ENCODE data around the gene SLC9A9.

The SLC9A9 gene

DNA sequence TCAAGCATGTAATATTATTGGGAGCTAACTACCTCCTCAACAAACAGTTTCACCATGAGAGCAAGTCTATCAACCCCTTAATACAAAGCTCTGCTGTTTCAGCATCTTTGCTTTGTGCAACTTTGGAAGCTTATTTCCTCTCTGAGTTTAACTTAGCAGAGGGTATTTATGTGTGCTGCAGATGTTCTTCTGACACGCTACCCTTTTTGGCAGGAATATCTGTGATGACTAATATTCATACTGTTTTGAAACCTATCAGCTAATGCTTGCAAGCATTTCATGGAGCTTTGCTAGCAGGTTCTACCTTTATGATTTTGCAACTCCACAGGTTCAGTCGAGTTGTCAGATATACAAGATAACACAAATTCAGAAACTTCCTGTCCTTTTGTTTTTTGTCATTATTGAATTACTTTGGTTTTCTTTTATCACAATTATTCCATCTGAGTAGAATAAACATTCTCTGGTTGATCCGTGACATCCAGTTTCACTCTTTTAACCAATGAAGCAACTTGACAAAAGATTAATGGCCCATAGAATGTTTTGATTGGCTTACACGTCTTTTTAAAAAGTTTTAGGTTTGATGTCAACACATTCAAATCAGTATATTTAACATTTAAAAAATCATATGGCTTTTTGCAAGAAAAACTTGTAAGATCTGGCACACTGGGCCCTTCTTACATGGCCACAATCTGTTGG, 1.7 kb upstream of the SLC9A9 start:
- ATAC-seq: no peak
- no peak for TF ChIP-seq ZC3H10 (CRISPR knock-in tag; IDR thresholded peaks at IDR 0.05)
- TF ChIP-seq PPARA (CRISPR knock-in tag; IDR thresholded peaks at IDR 0.05; ENCODE audit: borderline replicate concordance): no peak
- TF ChIP-seq, protein P1, sequence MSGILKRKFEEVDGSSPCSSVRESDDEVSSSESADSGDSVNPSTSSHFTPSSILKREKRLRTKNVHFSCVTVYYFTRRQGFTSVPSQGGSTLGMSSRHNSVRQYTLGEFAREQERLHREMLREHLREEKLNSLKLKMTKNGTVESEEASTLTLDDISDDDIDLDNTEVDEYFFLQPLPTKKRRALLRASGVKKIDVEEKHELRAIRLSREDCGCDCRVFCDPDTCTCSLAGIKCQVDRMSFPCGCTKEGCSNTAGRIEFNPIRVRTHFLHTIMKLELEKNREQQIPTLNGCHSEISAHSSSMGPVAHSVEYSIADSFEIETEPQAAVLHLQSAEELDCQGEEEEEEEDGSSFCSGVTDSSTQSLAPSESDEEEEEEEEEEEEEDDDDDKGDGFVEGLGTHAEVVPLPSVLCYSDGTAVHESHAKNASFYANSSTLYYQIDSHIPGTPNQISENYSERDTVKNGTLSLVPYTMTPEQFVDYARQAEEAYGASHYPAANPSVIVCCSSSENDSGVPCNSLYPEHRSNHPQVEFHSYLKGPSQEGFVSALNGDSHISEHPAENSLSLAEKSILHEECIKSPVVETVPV (CRISPR knock-in tag; IDR thresholded peaks at IDR 0.05): no peak
- no peak for TF ChIP-seq GLIS3 (CRISPR knock-in tag; IDR thresholded peaks at IDR 0.05)
- no peak for TF ChIP-seq SNAI2 (CRISPR knock-in tag; IDR thresholded peaks at IDR 0.05)
- no peak for TF ChIP-seq CSDC2 (CRISPR knock-in tag; IDR thresholded peaks at IDR 0.05)
- no peak for TF ChIP-seq ARNTL (CRISPR knock-in tag; IDR thresholded peaks at IDR 0.05; ENCODE audit: borderline replicate concordance, low read depth)
- TF ChIP-seq ISL1 (CRISPR knock-in tag; IDR thresholded peaks at IDR 0.05): no peak
- no peak for TF ChIP-seq ZFP3 (CRISPR knock-in tag; IDR thresholded peaks at IDR 0.05)
- TF ChIP-seq ZFP30 (CRISPR knock-in tag; IDR thresholded peaks at IDR 0.05): no peak
- TF ChIP-seq OSR1 (CRISPR knock-in tag; IDR thresholded peaks at IDR 0.05): no peak

DNA sequence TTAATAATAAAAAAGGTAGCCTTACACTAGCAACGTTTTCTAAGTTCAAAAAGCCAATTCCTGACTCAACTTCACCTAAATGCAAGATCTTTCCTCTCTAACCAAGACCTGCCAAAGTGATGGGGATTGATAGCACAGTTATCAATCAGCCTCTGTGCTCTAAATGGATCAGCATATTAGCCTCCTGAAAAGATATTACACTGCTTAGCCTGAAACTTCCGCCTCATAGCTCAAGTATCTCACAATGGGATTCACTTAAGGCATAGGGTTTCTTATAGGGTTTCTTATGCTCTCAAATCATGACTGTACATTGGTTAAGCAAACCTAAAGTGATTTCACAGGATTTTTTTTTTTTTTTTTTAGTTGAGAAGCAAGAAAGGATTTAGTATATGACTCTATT, 436 bp upstream of the SLC9A9 start:
- no peak for TF ChIP-seq TCF4 (CRISPR knock-in tag; IDR thresholded peaks at IDR 0.05; ENCODE audit: borderline replicate concordance)
- no peak for TF ChIP-seq BACH2 (CRISPR knock-in tag; IDR thresholded peaks at IDR 0.05; ENCODE audit: borderline replicate concordance)
- TF ChIP-seq CSDC2 (CRISPR knock-in tag; IDR thresholded peaks at IDR 0.05): no peak
- TF ChIP-seq ZNF565 (CRISPR knock-in tag; conservative IDR thresholded peaks at IDR 0.05; ENCODE audit: low read depth): no peak
- TF ChIP-seq ZNF70 (CRISPR knock-in tag; IDR thresholded peaks at IDR 0.05): no peak
- TF ChIP-seq, protein P1 (CRISPR knock-in tag; IDR thresholded peaks at IDR 0.05): no peak
- no peak for TF ChIP-seq TOX (CRISPR knock-in tag; IDR thresholded peaks at IDR 0.05; ENCODE audit: borderline replicate concordance)
- TF ChIP-seq, protein P2, sequence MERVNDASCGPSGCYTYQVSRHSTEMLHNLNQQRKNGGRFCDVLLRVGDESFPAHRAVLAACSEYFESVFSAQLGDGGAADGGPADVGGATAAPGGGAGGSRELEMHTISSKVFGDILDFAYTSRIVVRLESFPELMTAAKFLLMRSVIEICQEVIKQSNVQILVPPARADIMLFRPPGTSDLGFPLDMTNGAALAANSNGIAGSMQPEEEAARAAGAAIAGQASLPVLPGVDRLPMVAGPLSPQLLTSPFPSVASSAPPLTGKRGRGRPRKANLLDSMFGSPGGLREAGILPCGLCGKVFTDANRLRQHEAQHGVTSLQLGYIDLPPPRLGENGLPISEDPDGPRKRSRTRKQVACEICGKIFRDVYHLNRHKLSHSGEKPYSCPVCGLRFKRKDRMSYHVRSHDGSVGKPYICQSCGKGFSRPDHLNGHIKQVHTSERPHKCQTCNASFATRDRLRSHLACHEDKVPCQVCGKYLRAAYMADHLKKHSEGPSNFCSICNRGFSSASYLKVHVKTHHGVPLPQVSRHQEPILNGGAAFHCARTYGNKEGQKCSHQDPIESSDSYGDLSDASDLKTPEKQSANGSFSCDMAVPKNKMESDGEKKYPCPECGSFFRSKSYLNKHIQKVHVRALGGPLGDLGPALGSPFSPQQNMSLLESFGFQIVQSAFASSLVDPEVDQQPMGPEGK (CRISPR knock-in tag; IDR thresholded peaks at IDR 0.05; ENCODE audit: borderline replicate concordance): no peak
- no peak for TF ChIP-seq ESRRG (CRISPR knock-in tag; IDR thresholded peaks at IDR 0.05)
- TF ChIP-seq, protein P3, sequence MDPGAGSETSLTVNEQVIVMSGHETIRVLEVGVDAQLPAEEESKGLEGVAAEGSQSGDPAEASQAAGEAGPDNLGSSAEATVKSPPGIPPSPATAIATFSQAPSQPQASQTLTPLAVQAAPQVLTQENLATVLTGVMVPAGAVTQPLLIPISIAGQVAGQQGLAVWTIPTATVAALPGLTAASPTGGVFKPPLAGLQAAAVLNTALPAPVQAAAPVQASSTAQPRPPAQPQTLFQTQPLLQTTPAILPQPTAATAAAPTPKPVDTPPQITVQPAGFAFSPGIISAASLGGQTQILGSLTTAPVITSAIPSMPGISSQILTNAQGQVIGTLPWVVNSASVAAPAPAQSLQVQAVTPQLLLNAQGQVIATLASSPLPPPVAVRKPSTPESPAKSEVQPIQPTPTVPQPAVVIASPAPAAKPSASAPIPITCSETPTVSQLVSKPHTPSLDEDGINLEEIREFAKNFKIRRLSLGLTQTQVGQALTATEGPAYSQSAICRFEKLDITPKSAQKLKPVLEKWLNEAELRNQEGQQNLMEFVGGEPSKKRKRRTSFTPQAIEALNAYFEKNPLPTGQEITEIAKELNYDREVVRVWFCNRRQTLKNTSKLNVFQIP (CRISPR knock-in tag; IDR thresholded peaks at IDR 0.05; ENCODE audit: borderline replicate concordance, low read depth): no peak
- no peak for ATAC-seq

DNA sequence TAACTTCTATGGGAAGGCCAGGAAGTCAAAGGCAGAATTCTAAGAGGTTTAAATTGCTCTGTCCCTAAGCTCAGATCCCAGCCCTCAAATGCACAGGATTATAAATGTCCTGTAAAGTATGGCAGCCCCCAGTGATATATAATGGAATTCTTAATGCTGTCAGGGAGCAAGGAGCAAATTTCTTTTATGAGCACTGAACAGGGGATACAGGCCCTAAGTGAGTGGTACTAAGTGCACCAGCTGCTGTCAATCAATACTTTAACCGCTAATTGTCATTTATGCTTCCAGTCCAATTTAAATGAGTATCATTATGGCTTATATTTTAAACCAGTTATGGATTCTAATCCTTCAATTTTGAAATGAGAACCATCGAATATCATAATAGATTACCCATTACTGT, 4.7 kb downstream of the SLC9A9 start:
- ATAC-seq: no peak
- TF ChIP-seq, protein P3 (CRISPR knock-in tag; IDR thresholded peaks at IDR 0.05; ENCODE audit: borderline replicate concordance, low read depth): no peak
- no peak for TF ChIP-seq ARNTL (CRISPR knock-in tag; IDR thresholded peaks at IDR 0.05; ENCODE audit: borderline replicate concordance, low read depth)
- no peak for TF ChIP-seq ZFP30 (CRISPR knock-in tag; IDR thresholded peaks at IDR 0.05)
- no peak for TF ChIP-seq ZFP3 (CRISPR knock-in tag; IDR thresholded peaks at IDR 0.05)
- no peak for TF ChIP-seq BACH2 (CRISPR knock-in tag; IDR thresholded peaks at IDR 0.05; ENCODE audit: borderline replicate concordance)
- no peak for TF ChIP-seq ZNF70 (CRISPR knock-in tag; IDR thresholded peaks at IDR 0.05)
- no peak for TF ChIP-seq ISL1 (CRISPR knock-in tag; IDR thresholded peaks at IDR 0.05)
- TF ChIP-seq, protein P1 (CRISPR knock-in tag; IDR thresholded peaks at IDR 0.05): no peak
- no peak for TF ChIP-seq SNAI2 (CRISPR knock-in tag; IDR thresholded peaks at IDR 0.05)
- TF ChIP-seq ZC3H10 (CRISPR knock-in tag; IDR thresholded peaks at IDR 0.05): no peak
- TF ChIP-seq, protein P4, sequence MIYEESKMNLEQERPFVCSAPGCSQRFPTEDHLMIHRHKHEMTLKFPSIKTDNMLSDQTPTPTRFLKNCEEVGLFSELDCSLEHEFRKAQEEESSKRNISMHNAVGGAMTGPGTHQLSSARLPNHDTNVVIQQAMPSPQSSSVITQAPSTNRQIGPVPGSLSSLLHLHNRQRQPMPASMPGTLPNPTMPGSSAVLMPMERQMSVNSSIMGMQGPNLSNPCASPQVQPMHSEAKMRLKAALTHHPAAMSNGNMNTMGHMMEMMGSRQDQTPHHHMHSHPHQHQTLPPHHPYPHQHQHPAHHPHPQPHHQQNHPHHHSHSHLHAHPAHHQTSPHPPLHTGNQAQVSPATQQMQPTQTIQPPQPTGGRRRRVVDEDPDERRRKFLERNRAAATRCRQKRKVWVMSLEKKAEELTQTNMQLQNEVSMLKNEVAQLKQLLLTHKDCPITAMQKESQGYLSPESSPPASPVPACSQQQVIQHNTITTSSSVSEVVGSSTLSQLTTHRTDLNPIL (CRISPR knock-in tag; IDR thresholded peaks at IDR 0.05; ENCODE audit: low read depth): no peak
- TF ChIP-seq, protein P5, sequence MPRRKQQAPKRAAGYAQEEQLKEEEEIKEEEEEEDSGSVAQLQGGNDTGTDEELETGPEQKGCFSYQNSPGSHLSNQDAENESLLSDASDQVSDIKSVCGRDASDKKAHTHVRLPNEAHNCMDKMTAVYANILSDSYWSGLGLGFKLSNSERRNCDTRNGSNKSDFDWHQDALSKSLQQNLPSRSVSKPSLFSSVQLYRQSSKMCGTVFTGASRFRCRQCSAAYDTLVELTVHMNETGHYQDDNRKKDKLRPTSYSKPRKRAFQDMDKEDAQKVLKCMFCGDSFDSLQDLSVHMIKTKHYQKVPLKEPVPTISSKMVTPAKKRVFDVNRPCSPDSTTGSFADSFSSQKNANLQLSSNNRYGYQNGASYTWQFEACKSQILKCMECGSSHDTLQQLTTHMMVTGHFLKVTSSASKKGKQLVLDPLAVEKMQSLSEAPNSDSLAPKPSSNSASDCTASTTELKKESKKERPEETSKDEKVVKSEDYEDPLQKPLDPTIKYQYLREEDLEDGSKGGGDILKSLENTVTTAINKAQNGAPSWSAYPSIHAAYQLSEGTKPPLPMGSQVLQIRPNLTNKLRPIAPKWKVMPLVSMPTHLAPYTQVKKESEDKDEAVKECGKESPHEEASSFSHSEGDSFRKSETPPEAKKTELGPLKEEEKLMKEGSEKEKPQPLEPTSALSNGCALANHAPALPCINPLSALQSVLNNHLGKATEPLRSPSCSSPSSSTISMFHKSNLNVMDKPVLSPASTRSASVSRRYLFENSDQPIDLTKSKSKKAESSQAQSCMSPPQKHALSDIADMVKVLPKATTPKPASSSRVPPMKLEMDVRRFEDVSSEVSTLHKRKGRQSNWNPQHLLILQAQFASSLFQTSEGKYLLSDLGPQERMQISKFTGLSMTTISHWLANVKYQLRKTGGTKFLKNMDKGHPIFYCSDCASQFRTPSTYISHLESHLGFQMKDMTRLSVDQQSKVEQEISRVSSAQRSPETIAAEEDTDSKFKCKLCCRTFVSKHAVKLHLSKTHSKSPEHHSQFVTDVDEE (CRISPR knock-in tag; IDR thresholded peaks at IDR 0.05): no peak
- no peak for TF ChIP-seq GLIS3 (CRISPR knock-in tag; IDR thresholded peaks at IDR 0.05)
- TF ChIP-seq ESRRG (CRISPR knock-in tag; IDR thresholded peaks at IDR 0.05): no peak
- no peak for TF ChIP-seq OSR1 (CRISPR knock-in tag; IDR thresholded peaks at IDR 0.05)
- TF ChIP-seq ZNF565 (CRISPR knock-in tag; conservative IDR thresholded peaks at IDR 0.05; ENCODE audit: low read depth): no peak
